HG03439 (cell line): ENCODE data around the gene DNPEP.
"Not testable (repeated sequence)": the region's sequence is repeated elsewhere in the genome, so short reads cannot be mapped to it uniquely, and the experiment has no call there.

ENCODE experiments used
- ATAC-seq: cut with Tn5 transposase; IDR thresholded peaks from one replicate; pipeline ENCODE4 v1.9.1; 2021; ENCODE audit warnings: mild to moderate bottlenecking, moderate library complexity; ENCODE audit not compliant: unreplicated experiment

The DNPEP gene

DNA sequence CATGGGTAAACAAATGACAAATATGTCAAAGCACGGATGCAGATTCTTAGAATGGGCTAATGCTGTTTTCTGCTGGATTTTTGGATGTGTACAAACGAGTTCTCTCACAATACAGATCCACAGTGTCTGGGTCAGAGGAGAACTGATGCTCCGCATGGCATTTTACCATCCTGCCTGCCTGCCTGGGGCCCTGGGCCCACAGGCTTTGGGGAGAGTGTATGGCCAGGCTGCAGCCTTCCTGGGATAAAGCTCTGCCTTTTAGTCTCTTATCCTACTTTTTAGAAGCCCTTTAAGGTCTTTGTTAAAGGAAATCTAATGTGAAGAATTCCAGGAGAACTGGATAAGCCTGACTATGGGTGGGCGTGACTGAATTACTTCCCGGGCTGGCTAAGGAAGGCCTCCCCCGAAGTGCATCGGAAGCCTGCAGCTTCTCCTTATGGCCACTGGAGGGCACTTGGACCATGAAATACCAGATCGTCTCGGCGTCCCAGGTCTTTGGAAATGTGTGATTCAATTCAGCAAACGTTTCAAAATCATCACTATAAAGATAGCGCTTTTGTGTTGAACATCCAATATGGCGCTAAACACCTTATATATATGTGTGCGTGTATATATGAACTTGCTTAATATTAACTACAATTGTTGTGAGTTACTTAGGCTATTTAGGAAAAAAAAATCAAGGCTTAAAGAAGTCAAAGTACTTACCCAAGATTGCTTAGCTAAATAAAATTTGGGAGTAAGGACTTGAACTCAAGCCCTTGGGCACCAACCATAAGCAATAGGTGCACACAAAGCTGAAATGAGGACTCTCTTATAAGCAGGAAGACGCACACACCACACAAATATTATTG is 15.2 kb upstream of the DNPEP start:
- ATAC-seq, result no peak

DNA sequence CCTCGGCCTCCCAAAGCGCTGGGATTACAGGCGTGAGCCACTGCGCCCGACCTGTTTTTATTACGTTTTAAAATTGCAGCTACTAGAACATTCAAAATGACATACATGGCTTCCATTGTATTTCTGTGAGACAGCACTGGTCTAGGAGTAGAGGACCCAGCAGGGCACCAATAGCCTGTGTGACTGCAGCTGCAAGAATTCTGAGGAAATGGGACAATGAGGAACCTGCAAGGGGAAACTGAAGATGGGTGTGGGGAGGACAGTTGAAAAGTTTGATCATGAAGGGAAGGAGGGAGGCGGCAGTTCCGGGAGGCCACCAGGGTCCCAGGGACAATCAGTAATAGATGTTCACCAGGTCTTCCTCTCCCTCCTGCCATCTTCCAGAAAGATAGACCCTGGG is 13.9 kb upstream of the DNPEP start:
- no peak for ATAC-seq

DNA sequence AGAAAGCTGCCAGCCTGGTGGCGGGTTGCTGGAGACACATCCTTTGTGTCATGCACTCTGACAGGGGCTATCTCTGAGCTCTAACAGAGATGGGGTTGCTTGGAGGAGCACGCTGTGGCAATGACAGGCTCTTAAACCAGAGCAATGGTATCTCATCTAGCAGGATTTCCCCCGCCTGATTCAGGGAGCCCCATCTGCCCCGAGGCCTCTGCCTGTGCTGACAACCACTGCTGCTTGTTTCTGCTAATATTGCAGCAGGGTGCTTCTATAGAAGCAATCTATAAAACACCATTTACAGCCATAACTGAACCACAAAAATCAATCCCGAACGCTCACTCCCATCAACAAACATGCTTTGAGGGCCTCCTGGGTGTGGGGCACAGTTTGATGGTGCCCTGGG is 12.8 kb upstream of the DNPEP start:
- no peak for ATAC-seq

DNA sequence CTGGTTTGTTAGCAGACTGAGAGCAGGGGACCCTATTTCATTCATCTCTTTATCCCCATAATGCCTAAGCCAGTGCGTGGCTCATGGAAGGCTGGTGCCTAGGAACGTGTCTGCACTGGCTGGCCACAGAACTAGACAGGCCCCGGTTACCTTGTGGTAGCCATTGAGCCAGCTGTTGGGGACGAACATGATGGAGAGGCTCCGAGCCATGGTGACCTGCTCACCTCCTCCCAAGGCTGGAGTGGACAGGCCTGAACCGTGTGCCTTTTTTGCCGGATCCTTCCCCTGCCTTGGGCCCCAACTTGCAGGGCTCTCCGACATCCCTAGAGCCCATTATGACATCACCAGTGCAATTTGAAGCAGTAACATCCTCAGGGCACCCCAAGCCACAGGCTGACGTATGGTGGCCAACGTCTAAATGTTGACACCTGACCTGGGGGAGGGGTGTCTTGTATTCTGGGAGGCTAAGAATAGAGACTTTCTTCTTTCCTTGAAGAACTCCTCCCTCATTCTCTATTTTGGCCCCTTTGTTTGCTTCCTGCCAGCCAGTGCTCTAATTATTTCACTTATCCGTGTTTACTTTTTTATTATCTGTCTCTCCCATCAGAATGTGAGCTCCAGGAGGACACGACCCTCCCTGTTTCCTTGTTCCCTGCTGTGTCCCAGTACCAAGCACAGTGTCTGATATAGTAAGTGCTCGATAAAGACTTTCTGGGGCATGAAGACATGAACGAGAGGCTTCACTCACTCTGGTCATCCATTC is 12.2 kb upstream of the DNPEP start:
- no peak for ATAC-seq

DNA sequence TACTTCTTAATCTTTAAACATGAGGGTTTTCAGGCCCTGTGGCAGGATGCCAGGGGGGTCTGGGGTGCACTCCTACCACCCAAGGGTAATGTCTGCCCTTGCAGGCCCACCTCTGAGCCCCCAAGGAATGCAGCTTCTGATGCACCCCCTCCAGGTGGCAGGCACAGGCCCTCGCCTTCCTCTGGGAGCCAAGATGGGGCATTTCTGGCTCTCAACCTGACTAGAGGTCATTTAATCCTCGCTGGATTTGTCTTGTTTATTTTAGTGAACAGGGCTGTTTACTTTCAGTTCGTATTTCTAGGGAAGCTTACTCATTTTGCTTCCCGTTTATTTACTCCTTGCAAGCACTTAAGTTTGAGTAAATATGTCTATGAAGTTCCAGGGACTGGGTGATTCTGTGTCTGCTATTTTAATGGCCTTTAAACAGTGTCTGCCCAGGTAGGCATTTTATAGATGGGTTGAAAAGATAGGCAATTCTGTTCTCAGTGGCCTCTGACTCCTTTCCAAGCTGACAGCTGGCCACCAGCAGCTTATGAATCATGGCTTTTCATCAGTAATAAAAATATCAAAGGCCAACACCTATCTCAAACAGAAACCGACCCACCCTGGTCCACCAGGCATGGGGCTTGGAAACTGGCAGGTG is 11.1 kb upstream of the DNPEP start:
- no peak for ATAC-seq

DNA sequence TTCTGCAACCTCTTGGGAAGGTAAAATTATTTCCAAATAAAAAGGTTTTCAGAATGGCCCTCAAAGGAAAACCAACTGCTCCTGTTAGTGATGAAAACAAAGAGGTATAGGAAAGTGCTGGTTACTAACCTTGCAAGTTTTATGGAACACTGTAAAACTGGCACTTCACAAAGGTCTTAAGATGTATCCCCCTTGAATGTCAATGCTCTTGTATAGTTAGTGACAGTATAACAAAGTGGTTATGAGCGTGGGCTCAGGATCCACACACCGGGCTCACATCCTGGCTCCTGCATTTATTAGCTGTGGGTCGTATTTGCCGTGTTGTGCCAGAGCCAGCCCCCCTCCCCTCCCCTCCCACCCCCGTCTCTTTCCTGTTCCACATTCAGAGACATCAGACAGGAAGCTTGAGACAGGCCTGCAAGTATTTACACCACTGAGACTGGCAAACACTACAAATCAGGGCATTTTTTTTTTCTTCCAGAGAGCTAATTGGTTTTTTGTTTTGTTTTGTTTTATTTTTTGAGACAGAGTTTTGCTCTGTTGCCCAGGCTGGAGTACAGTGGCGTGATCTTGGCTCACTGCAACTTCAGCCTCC is 9.2 kb upstream of the DNPEP start:
- no peak for ATAC-seq

DNA sequence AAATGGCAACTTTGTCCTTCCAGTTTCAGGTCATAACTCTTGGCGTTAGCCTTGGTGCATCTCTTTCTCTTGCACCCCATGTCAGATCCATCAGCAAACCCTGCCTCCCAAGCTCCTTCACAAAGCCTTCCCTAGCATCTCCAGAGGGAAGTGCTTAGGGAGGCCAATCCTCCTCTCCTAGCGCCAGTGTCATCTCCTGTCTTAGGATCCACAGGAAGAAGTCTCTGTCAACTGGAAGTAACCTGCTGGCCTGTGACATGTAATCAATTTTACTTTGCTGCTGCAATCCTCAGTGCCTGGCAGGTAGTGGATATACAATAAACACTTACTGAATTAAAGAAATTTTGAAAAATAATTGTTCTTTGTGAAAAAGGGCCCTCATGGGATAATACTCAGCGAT is 7.9 kb upstream of the DNPEP start:
- ATAC-seq, result no peak

DNA sequence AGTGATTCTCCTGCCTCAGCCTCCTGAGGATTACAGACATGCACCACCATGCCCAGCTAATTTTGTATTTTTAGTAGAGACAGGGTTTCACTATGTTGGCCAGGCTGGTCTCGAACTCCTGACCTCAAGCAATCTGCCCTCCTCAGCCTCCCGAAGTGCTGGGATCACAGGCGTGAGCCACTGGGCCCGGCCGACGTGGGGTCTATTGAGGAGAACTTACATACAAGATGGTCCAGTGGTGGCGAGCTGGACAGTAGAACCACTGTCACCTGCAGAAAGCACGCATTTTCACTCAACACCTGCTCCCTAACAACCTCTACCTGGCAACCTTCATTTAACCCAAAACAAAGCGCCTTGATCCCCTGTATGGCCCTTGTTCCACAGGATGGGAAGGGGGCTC is 7.3 kb upstream of the DNPEP start:
- not testable (repeated sequence) for ATAC-seq

DNA sequence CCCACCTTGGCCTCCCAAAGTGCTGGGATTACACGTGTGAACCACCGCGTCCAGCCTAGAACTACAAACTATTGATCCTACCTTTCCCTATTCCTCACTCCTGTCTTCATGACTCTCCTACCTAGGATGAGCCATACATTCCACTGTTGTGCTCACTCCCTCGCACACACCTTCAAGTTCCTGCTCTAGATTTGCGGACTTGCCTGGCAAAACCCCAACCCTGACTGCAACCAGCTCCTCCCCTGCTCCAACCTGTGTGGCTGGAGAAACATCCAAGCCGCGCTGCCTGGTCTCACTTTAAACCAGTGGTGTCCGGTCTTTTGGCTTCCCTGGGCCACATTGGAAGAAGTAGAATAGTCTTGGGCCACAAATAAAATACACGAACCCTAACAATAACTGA is 5.0 kb upstream of the DNPEP start:
- ATAC-seq, result no peak

DNA sequence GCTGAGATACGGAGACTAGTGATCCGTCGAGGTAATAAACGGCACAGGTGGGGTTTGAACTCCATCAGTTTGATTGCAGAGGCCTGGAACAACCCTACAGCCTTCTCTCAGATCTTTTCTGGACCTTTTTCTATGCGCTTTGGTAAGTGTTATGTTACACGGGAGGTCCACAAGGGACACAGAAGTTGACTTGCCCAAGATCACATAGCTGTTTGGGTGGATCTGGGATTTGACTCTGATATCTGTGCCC is 1.1 kb upstream of the DNPEP start:
- ATAC-seq, result no peak

DNA sequence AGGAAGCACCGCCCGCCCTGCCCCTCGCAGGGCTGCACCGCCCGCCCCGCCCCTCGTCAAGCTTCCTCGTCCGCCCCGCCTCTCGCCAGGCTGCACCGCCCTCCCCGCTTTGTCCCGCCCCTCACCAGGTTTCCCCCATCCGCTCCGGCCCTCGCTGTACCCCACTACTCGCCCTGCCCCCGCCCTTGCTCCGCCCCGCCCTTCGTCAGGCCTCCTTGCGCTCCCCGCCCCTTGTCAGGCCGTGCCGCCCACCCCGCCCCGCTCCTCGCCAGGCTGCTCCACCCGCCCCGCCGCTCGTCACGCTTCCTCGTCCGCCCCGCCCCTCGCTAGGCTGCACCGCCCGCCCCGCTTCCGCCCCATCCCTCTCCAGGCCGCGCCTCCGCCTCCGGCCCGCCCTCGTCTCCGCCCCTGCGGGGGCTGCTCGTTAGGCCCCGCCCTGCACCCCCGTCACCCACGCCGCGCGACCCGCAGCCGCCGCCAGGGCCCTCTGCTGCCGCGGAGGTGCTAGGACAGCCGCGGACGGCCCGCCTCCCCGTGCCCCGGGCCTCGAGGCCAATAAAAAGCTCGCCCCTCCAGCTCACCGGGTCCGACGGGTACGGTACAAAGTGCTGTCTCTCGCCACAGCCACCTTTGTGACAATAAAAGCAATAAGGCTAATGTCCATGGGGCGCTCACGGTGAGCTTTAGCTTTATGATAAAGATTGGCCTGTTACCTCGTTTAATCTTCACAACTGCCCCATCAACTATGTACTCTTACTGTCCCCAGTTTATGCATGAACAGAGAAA is 602 bp upstream of the DNPEP start:
- ATAC-seq, result peak; percentile 80

DNA sequence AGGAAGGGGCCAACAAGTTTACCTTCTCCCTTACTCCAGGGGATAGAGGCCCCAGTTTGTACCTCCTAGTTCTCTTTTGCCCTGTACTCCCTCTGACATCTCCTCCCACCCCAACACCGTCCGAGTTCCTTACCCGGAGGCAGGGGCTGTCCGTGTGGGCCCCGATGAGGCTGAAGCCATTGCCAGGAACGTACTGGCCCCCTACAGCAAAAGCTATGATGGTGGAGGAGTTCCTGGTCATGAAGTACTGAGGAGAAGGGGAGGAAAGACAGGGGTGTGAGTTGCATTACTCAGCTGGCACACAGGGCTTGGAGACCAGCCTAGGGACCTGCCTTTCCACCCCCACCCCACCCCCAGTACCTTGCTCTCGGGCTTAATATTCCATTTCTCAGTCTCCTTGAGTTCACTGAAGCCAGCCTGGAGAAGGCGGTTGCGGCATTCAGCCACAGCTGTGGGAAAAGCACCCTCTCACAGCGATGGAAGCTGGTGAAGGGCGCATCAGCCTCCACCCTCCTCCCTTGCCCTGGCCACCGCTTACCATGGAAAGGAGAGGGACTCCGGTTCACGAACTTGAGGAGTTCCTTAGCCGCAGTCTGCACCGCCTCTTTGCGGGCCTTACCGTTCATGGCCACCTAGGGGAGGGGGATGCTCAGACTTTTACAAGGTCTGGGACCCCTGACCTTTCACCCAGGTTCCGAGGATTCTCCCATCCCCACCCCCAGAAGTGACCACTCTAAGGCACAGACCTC is 1.0 kb downstream of the DNPEP start:
- no peak for ATAC-seq

DNA sequence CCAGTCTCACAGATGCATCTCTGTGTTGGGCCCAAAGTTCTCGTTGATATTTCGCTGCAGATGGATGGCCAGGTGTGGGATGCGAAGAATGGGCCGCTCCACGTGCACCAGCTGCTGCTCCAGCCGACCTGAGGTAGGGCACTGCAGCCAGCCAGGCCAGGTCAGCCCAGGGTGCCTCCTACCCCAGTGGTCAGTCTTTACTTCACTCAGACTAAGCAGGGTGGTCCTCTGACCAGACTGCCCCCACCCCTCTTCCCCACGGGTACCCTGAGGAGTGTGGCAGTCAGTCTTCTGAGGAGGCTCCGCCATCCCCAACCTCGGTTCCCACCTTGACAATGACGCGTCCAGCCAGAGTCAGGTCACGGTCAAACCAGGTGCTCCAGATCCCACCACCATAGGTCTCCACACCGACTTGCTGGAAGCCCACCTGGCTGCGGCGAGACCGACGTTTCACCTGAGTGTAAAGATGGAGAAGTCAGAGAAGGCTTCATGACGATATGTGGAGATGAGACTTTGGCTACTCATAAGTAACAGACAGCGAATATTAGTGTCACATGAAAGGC is 1.7 kb downstream of the DNPEP start:
- ATAC-seq, result no peak

DNA sequence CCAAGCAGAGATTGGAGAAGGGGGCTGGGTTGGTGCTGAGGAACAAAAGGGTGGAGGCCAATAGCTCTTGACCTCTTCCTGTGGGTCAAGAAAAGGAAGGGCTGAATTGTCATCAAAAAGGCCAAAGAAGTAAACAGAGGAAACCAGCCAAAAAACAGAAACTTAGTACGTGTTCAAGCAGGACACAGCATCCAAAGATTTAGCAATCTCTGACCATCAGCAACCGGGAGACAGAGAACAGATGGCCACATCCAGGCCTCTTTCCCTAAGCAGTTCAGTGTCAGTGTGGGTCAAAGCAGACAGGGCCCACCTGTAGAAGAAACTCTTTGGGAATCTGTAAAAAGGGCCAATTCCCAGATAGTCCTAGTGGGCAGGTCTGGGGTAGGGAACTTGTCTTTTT is 2.9 kb downstream of the DNPEP start:
- no peak for ATAC-seq

DNA sequence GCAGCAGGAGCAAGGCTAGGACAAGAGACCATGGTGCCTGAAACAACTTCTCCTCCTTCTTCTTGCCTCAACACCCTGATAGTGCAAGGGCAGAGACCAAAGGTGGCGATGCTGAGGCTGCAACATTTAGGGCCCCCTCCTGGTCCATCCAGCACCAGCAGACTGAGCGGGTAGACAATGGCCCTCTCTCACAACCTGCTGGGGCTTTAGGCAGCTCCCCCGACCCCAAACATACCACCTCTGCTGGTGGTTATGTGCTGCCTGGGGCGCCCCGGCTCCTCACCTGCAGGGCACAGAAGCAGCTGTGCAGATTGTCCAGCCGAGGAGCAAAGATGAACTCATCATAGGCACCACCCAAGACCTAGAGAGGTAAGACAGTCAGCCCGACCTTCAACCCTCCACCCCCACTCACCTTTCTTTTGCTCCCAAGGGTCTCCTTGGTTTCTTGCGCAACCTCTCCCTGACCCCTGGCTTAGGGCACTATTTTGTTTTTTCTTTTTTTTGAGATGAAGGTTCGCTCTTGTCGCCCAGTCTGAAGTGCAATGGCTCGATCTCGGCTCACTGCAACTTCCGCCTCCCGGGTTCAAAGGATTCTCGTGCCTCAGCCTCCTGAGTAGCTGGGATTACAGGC is 3.5 kb downstream of the DNPEP start:
- ATAC-seq, result no peak

DNA sequence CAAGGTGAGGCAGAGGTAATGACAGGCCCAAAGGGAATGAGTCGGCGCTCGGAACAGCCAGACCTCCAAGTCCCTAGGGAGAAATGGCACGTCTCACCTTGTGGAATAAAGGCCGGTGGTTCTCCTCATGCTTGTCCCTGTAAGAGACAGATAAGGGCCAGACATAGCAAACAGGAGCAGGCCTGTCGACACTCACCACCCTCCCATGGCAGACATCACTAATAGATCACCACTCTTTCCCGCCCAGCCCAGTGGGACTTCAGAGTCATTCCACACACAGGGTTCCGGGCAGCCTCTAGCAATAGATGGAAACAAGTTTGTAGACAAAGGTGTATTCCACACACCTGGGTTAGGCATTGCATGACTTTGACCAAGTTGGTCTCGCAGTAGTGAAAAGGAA is 6.3 kb downstream of the DNPEP start:
- no peak for ATAC-seq

DNA sequence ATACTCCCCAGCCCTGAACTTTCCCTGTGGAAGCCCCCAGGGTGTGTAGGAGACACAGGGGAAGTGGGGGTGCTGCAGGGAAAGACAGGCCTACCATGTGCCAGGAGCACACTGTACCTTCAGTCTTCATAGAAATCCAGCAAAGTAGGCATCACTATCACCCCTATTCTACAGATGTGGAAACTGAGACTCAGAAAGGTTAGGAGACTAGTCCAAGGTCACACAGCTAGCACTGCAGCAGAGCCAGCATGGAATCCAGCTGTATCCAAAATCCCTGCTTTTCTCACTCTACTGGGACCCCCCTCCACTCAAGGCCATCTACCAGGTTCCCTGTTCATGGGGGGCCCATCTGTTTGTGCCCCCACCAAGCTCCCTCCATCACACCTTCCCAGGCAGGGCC is 6.8 kb downstream of the DNPEP start:
- ATAC-seq, result no peak

DNA sequence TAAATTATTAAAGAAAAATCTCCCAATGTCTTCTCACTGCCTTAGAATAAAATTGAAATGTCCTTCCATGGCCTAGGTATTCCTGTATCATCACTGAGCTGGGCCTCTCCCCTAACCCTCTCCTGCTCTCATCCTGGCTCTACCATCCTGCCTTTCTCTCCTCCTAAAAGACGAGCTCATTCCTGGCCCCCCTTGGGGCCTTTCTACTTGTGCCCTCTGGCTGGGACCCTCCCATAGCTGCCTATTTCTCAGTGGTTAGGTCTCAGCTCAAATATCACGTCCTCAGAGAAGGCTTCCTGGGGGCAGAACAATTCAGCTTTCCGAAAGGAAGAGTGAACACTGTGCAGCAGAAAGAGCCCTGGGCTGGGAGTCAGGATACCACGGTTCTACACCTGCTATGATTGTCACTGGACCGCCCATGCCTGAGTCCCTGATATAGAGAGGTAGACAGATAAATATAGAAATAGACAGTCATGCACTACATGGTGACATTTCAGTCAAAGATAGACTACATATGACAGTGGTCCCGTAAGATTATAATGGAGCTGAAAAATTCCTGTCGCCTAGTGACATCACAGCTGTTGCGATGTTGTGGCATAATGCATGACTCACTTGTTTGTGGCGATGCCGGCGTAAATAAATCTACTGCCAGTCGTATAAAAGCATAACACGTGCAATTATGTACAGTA is 9.4 kb downstream of the DNPEP start:
- ATAC-seq, result no peak

DNA sequence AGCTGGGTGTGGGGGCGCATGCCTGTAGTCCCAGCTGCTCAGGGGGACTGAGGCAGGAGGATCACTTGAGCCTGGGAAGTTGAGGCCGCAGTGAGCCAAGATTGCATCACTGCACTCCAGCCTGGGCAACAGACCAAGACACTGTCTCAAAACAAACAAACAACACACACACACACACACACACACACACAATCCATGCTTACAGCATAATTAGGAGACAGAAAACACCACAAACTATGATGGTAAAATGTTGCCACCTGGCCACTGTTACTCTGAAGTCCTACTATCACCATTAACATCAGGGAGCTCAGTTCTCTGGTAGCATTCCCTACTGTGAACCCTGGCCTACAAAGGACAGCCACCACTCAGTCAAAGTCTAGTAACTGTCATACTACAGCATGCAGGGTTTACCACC is 18.3 kb downstream of the DNPEP start:
- ATAC-seq, result no peak
